Heart right ventricle (tissue), 16 donors: Measurements from ENCODE around the gene GRK1. TPM values are rescaled to one million over a fixed set of nuclear protein-coding genes. Genes with fewer than 3 reads are reported as not detected.
A peak's percentile ranks its signal among the peaks of the same experiment; 100 is the strongest.

Experiments
- ATAC-seq, 8 donors: fragments of 200-7000 bp; cut with Tn5 transposase; one replicate each; pipeline ENCODE4 v1.9.1; 2020; ENCODE audit warnings: mild to moderate bottlenecking in 8 of 8, moderate library complexity in 8 of 8, moderate number of reproducible peaks in 1 of 8
- DNase-seq, 2 donors: peaks; one replicate each; pipeline ENCODE4 v3.0.0-alpha.2; 2020
- H3K27ac ChIP-seq, 10 donors: fragments of 200-600 bp; sonication (generic) in 2 of 10; one replicate each; pipeline versions ENCODE4 v1.5.0 to v1.8.0; 2020 to 2022; ENCODE audit warnings: mild to moderate bottlenecking in 3 of 10
- H3K27me3 ChIP-seq, 7 donors: fragments of 200-600 bp; one replicate each; pipeline ENCODE4 v1.8.0; 2021 to 2022; ENCODE audit warnings: mild to moderate bottlenecking in 2 of 7
- H3K36me3 ChIP-seq, 9 donors: fragments of 200-600 bp; sonication (generic) in 1 of 9; one replicate each; pipeline versions ENCODE4 v1.5.0 to v1.8.0; 2020 to 2022; ENCODE audit warnings: mild to moderate bottlenecking in 2 of 9
- H3K4me1 ChIP-seq, 9 donors: fragments of 200-600 bp; sonication (generic) in 1 of 9; one replicate each; pipeline versions ENCODE4 v1.5.0 to v1.8.0; 2020 to 2022; ENCODE audit warnings: mild to moderate bottlenecking in 4 of 9
- H3K4me3 ChIP-seq, 10 donors: fragments of 200-600 bp; sonication (generic) in 2 of 10; one replicate each; pipeline versions ENCODE4 v1.5.0 to v1.8.0; 2020 to 2022; ENCODE audit warnings: mild to moderate bottlenecking in 7 of 10, moderate library complexity in 2 of 10
- H3K9me3 ChIP-seq, 11 donors: fragments of 200-600 bp in 10 of 11; sonication (generic) in 2 of 11; one replicate each; pipeline versions ENCODE4 v1.5.0 to v1.8.0; 2013 to 2022; ENCODE audit warnings: mild to moderate bottlenecking in 2 of 11, control low read depth in 1 of 11, moderate library complexity in 1 of 11
- WGBS, 2 donors: extraction: QIAGEN DNeasy Blood & Tissue Kit; methylation state at CpG; one replicate each; pipeline ENCODE4 v1.1.7; 2013; ENCODE audit warnings: inconsistent platforms in 1 of 2; 5-methylcytosine and 5-hydroxymethylcytosine counted together
- intact Hi-C, 10 donors: fragments of 100-400 bp; cut with DNase I; formaldehyde crosslinking; loops; one replicate each; pipeline versions ENCODE4 v1.11.1 to v1.14.2; 2022
- polyA plus RNA-seq, 2 donors: library from polyadenylated mRNA; stranded (reverse); fragments of 200-250 nt; gene quantifications; one replicate each; pipeline ENCODE4 v1.2.3, GENCODE V29; 2013
- total RNA-seq, 10 donors: library from RNA; stranded (reverse); fragmentation: NEBNext Ultra II Directional in 3 of 10; extraction: Animal tissue kit (Norgen Biotek cat#: 25700) in 3 of 10; gene quantifications; one replicate each; pipeline versions ENCODE4 v1.2.1 to v1.2.4, GENCODE V29; 2021 to 2023
- TF ChIP-seq, protein P1 (sequence below), 9 donors: fragments of 200-600 bp; sonication (generic) in 2 of 9; IDR thresholded peaks; one replicate each; pipeline versions ENCODE4 v1.5.0 to v1.8.0; 2021 to 2022; ENCODE audit warnings: antibody characterized with exemption in 9 of 9, mild to moderate bottlenecking in 5 of 9, moderate library complexity in 1 of 9
- donor health status: Arrhythmogenic right ventricular cardiomyopathy.
- donor health status: ischemic (EF 13 %, LVEDD 7.1; RV severe dilation, severe dysfunction).
- donor health status: healthy with polysubstance abuse.
- donor health status: DM: no; HTN: yes; CAD: no.
- donor health status: DM: no; HTN: no; CAD: no.
- donor health status: ischemic (EF 25% LVEDD 6.9; RV normal size, moderate dysfunction).
- donor health status: ischemic (EF 25% LVEDD 5.7; RV mildly dilated, moderate dysfunction).
- donor health status: healthy.
- donor health status: DM: yes; HTN: yes; CAD: no.
- donor health status: Ischemic cardiomyopathy.
- donor health status: ischemic (EF 35%, LVEDD 5.7; RV mildly dilated, moderate dysfunction).
- donor health status: nonischemic (EF 11% LVEDD 7.7; RV severe dilation, severe dysfunction).
- donor health status: DM: yes; HTN: yes; CAD: no.
- donor health status: PGD.
- donor health status: ischemic (EF 29% LVEDD 5.4; RV normal size, mild dysfunction).
- donor health status: nonischemic (EF 23%, LVEDD 6.1; RV moderate dilation, normal function).

GRK1 gene
- total and polyA plus RNA-seq, 12 donors = 0.01 to 0.79 (median 0.18) TPM; not detected in 4

DNA sequence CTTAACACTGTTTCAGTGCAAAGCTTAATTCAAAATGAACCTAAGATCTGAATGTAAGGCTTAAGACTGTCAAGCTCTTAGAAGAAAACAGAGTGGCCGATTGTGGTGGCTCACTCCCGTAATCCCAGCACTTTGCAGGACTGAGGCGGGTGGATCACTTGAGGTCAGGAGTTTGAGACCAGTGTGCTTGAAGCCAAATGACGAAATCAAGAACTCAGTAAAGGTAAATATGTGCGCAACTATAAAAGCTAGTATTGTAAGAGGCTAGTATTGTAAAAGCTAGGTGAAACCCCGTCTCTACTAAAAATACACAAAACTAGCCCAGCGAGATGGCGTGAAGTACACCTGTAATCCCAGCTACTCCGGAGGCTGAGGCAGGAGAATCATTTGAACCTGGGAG, 21.7 kb upstream of the GRK1 start:
- Histone ChIP-seq H3K4me1 (peaks cover 0 to 21% (median 14%) of the 10 kb centered on the region in 9 donors), H3K36me3 (peaks cover 0 to 16% (median 4%) of the 10 kb centered on the region in 9 donors), H3K27me3 (no peaks in the 10 kb centered on the region), H3K4me3 (no peak overlapping the region), H3K9me3 (no peaks in the 10 kb centered on the region), H3K27ac (no peak overlapping the region)
- TF ChIP-seq, protein P1, sequence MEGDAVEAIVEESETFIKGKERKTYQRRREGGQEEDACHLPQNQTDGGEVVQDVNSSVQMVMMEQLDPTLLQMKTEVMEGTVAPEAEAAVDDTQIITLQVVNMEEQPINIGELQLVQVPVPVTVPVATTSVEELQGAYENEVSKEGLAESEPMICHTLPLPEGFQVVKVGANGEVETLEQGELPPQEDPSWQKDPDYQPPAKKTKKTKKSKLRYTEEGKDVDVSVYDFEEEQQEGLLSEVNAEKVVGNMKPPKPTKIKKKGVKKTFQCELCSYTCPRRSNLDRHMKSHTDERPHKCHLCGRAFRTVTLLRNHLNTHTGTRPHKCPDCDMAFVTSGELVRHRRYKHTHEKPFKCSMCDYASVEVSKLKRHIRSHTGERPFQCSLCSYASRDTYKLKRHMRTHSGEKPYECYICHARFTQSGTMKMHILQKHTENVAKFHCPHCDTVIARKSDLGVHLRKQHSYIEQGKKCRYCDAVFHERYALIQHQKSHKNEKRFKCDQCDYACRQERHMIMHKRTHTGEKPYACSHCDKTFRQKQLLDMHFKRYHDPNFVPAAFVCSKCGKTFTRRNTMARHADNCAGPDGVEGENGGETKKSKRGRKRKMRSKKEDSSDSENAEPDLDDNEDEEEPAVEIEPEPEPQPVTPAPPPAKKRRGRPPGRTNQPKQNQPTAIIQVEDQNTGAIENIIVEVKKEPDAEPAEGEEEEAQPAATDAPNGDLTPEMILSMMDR (IDR thresholded peaks at IDR 0.05) = no peak
- ATAC-seq = no peak
- intact Hi-C loops = no loop called here
- 98 to 99% methylated on average over 9 of the region's 9 CpGs for WGBS, 2 donors
- DNase-seq = no peak

DNA sequence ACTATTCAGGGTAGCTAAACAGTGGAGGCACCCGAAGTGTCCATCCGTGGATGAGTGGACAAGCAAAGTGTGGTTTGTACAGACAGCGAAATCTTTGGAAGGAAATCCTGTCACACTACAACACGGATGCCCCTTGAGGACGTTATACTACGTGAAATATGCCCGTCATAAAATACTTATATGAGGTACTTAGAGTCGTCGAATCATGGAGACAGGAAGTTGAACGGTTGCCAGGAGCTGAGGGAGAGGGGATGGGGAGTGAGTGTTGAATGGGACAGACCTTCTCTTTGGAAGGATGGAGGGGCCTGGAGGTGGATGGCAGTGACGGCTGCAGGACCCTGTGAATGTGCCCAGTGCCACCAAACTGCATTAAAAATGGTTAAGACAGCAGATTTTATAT, 20.6 kb upstream of the GRK1 start:
- DNase-seq (no peak), ATAC-seq (no peak)
- intact Hi-C loops = no loop called here
- no peak overlapping the region for H3K4me3 ChIP-seq
- no peaks in the 10 kb centered on the region for H3K27me3 ChIP-seq
- TF ChIP-seq, protein P1 (IDR thresholded peaks at IDR 0.05) = no peak
- 33 to 40% methylated on average over 11 of the region's 11 CpGs for WGBS, 2 donors
- peaks cover 0 to 7% (median 0%) of the 10 kb centered on the region in 9 donors for H3K36me3 ChIP-seq
- no peaks in the 10 kb centered on the region for H3K9me3 ChIP-seq
- H3K27ac ChIP-seq = no peak overlapping the region
- peaks cover 0 to 21% (median 14%) of the 10 kb centered on the region in 9 donors for H3K4me1 ChIP-seq

DNA sequence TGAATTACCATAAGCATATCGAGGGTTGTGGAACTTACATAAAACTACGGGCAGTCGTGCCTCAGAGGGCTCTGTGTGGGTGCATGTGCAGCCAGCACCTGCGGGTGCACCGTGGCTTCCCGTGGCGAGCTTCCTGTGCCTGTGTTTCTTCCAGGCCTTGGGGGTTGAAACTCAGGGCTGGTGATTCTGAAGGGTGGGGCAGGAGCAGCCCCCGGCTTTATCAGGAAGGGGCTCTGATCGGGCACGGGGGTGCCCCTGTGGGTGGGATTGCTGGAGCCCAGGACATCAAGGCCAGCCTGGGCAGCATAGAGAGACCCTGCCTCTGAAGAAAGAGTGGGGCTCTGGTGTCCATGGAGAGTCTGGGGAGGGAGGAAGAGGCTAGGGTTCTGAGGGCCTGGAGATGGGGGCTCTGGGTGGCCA, 20.1 kb upstream of the GRK1 start:
- peak in 5 of 8 donors; percentile 4 to 46 (median 18) for ATAC-seq
- intact Hi-C loops = no loop called here
- TF ChIP-seq, protein P1 (IDR thresholded peaks at IDR 0.05) = no peak
- Histone ChIP-seq H3K36me3 (peaks cover 0 to 1% (median 0%) of the 10 kb centered on the region in 9 donors), H3K27ac (peak overlapping the region in 7 of 10 donors; percentile 15 to 70 (median 43)), H3K9me3 (no peaks in the 10 kb centered on the region), H3K27me3 (no peaks in the 10 kb centered on the region), H3K4me1 (peaks cover 0 to 21% (median 14%) of the 10 kb centered on the region in 9 donors), H3K4me3 (no peak overlapping the region)
- peak in 1 of 2 donors; percentile 5 for DNase-seq
- WGBS, 2 donors = 80 to 87% methylated on average over 10 of the region's 10 CpGs

DNA sequence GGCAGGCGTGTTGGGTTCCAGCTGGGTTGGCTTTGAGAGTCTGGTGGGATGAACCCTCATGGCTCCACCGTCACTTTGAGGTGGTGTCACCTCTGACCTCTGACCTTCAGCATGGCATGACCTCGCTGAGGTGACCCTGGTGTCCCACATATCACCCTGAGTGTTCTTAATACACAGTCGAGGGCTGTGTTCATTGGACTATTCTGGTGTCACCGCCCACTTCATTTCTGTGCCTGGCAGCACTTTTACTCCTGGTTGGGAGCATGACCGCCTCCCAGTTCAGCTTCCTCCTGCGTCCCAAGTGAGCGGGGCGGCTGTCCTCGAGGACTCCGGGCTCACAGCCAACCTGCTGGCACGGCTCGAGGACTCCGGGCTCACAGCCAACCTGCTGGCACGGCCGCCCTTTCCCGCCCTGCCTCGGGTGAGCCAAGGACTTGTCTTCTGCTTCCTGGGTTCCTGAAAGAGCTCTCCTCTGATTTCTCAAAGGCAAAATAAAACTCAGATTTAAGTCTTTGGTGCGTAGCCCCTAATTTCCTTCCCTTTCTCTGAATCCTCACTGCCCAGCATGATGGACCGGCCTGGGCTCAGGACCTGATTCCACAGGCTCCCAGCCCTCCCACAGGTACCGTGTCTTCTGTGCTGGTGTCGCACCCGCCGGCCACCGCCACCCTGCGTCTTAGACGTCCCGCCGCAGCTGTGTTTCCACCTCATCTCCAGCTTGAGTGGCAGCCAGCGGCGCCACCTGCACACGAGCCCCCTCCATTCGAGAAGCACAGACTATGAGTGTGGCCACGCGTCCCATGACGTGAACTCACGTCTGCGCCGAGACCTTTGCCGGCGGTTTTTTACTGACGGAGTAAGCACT, 19.4 kb upstream of the GRK1 start:
- Histone ChIP-seq H3K4me3 (no peak overlapping the region), H3K36me3 (no peaks in the 10 kb centered on the region), H3K27ac (peak overlapping the region in 8 of 10 donors; percentile 29 to 74 (median 55)), H3K9me3 (no peaks in the 10 kb centered on the region), H3K4me1 (peaks cover 0 to 21% (median 14%) of the 10 kb centered on the region in 9 donors), H3K27me3 (no peaks in the 10 kb centered on the region)
- intact Hi-C loops = no loop called here
- 57% methylated on average over 42 of the region's 42 CpGs for WGBS, 2 donors
- TF ChIP-seq, protein P1 (IDR thresholded peaks at IDR 0.05) = no peak
- ATAC-seq = peak; percentile 92 to 97 (median 96)
- DNase-seq = peak; percentile 86 to 90
